Measurements from ENCODE around the gene PTH2R. TPM values are rescaled to one million over a fixed set of nuclear protein-coding genes. Genes with fewer than 3 reads are reported as not detected.
"Not testable (repeated sequence)": the region's sequence is repeated elsewhere in the genome, so short reads cannot be mapped to it uniquely, and the experiment has no call there.

Gene PTH2R
- total RNA-seq, 1 experiment from 2014 or later, result not detected

DNA sequence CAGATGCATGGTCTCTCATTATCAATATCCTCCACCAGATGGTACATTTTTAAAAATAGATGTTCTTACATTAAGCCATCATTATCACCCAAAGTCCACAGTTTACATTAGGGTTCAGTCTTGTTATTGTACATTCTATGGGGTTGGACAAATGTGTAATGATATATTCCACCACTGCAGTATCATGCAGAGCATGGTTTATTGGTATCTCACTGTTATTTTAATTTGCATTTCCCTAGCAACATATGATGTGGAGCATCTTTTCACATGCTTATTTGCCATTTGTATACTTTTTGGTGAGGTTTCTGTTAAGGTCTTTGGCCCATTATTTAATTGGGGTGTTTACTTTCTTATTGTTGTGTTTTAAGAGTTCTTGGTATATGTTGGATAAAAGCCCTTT lies 95.7 kb downstream of the PTH2R start:
- Histone ChIP-seq H3K27ac (ENCODE audit: low read depth, low read length, poor library complexity, severe bottlenecking) (no peak overlapping the region), H3K27me3 (replicated peaks; ENCODE audit: insufficient read depth, low read depth, low read length, poor library complexity) (peaks cover 12% of the 10 kb centered on the region), H3K4me1 (ENCODE audit: insufficient read depth, low read length, poor library complexity, severe bottlenecking) (no peaks in the 10 kb centered on the region), H3K9me3 (ENCODE audit: low read depth, low read length, poor library complexity, severe bottlenecking) (no peaks in the 10 kb centered on the region), H3K36me3 (ENCODE audit: insufficient read depth, low read length, poor library complexity, severe bottlenecking) (no peaks in the 10 kb centered on the region), H3K4me3 (ENCODE audit: low read depth, low read length, poor library complexity, severe bottlenecking) (no peak overlapping the region)
- intact Hi-C loops (cut with micrococcal nuclease; ENCODE audit: unreplicated experiment), result no loop called here
- POLR2A ChIA-PET (ENCODE audit: low non-redundant PET), result no interaction called here
- TF ChIP-seq EZH2 (IDR thresholded peaks at IDR 0.05; ENCODE audit: borderline replicate concordance, low read depth, low read length, poor library complexity, severe bottlenecking), result no peak
- TF ChIP-seq, protein P1, sequence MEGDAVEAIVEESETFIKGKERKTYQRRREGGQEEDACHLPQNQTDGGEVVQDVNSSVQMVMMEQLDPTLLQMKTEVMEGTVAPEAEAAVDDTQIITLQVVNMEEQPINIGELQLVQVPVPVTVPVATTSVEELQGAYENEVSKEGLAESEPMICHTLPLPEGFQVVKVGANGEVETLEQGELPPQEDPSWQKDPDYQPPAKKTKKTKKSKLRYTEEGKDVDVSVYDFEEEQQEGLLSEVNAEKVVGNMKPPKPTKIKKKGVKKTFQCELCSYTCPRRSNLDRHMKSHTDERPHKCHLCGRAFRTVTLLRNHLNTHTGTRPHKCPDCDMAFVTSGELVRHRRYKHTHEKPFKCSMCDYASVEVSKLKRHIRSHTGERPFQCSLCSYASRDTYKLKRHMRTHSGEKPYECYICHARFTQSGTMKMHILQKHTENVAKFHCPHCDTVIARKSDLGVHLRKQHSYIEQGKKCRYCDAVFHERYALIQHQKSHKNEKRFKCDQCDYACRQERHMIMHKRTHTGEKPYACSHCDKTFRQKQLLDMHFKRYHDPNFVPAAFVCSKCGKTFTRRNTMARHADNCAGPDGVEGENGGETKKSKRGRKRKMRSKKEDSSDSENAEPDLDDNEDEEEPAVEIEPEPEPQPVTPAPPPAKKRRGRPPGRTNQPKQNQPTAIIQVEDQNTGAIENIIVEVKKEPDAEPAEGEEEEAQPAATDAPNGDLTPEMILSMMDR (conservative IDR thresholded peaks at IDR 0.05; ENCODE audit: low read depth, low read length), result no peak
- BruUV-seq (replicated peaks), result no TSS peak
- CTCF ChIA-PET, result no interaction called here
- DNase-seq (ENCODE audit: low spot score), result no peak

DNA sequence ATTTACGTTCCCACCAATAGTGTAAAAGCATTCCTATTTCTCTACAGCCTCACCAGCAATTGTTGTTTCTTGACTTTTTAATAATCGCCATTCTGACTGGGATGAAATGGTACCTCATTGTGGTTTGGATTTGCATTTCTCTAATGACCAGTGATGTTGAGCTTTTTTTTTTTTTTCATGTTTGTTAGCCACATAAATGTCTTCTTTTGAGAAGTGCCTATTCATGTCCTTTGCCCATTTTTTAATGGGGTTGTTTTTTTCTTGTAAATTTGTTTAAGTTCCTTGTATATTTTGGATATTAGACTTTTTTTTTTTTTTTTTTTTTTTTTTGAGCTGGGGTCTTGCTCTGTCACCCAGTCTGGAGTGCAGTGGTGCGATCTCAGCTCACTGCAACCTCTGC lies 98.8 kb downstream of the PTH2R start:
- POLR2A ChIA-PET (ENCODE audit: low non-redundant PET); H3K36me3 ChIP-seq (ENCODE audit: insufficient read depth, low read length, poor library complexity, severe bottlenecking); intact Hi-C loops (cut with micrococcal nuclease; ENCODE audit: unreplicated experiment); H3K27me3 ChIP-seq (replicated peaks; ENCODE audit: insufficient read depth, low read depth, low read length, poor library complexity); H3K9me3 ChIP-seq (ENCODE audit: low read depth, low read length, poor library complexity, severe bottlenecking); DNase-seq (ENCODE audit: low spot score); H3K4me3 ChIP-seq (ENCODE audit: low read depth, low read length, poor library complexity, severe bottlenecking); CTCF ChIA-PET; BruUV-seq (replicated peaks); H3K4me1 ChIP-seq (ENCODE audit: insufficient read depth, low read length, poor library complexity, severe bottlenecking); H3K27ac ChIP-seq (ENCODE audit: low read depth, low read length, poor library complexity, severe bottlenecking): not testable (repeated sequence)

DNA sequence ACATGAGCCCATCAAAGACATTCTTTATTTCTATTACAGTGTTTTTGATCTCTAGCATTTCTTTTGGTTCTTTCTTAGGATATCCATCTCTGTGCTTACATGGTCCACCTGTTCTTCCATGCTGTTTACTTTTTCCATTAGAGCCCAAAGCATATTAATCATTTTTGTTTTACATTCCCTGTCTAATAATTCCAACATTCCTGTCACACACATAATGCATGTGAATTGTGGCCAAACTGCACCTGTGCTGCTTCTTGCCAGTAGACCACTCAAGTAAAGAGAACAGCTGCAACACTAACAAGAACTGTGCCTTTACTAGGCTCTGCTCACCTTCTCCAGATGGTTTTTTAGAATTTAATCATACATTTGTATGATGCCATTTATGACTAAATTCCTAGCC lies 103.0 kb downstream of the PTH2R start:
- no peak for TF ChIP-seq EZH2 (IDR thresholded peaks at IDR 0.05; ENCODE audit: borderline replicate concordance, low read depth, low read length, poor library complexity, severe bottlenecking)
- TF ChIP-seq, protein P1 (conservative IDR thresholded peaks at IDR 0.05; ENCODE audit: low read depth, low read length), result no peak
- no TSS peak for BruUV-seq (replicated peaks)
- CTCF ChIA-PET, result no interaction called here
- no peaks in the 10 kb centered on the region for H3K9me3 ChIP-seq (ENCODE audit: low read depth, low read length, poor library complexity, severe bottlenecking)
- no peaks in the 10 kb centered on the region for H3K4me1 ChIP-seq (ENCODE audit: insufficient read depth, low read length, poor library complexity, severe bottlenecking)
- no peaks in the 10 kb centered on the region for H3K36me3 ChIP-seq (ENCODE audit: insufficient read depth, low read length, poor library complexity, severe bottlenecking)
- no peak overlapping the region for H3K4me3 ChIP-seq (ENCODE audit: low read depth, low read length, poor library complexity, severe bottlenecking)
- H3K27me3 ChIP-seq (replicated peaks; ENCODE audit: insufficient read depth, low read depth, low read length, poor library complexity), result no peaks in the 10 kb centered on the region
- POLR2A ChIA-PET (ENCODE audit: low non-redundant PET), result no interaction called here
- no peak for DNase-seq (ENCODE audit: low spot score)
- intact Hi-C loops (cut with micrococcal nuclease; ENCODE audit: unreplicated experiment), result no loop called here
- H3K27ac ChIP-seq (ENCODE audit: low read depth, low read length, poor library complexity, severe bottlenecking), result no peak overlapping the region

DNA sequence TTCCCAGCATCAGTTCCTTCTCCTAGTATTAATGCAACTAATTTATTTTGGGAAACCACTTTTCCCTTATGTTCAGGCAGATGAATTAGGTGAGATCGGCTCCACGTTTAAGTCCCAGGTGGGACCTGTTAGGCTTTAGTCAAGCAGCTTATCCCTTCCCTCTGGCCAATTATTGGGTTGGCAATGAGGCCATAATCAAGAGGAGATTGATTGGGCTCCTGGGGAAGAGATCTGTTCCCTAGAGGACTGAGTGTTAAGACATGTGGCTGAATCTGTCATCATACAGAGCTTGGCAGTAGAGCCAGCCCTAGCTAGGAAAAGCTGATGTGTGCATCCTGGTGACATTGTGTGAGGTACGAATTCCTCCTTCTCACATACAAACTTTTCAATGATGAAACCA lies 104.4 kb downstream of the PTH2R start:
- H3K27ac ChIP-seq (ENCODE audit: low read depth, low read length, poor library complexity, severe bottlenecking), result no peak overlapping the region
- H3K27me3 ChIP-seq (replicated peaks; ENCODE audit: insufficient read depth, low read depth, low read length, poor library complexity), result no peaks in the 10 kb centered on the region
- BruUV-seq (replicated peaks), result no TSS peak
- TF ChIP-seq, protein P1 (conservative IDR thresholded peaks at IDR 0.05; ENCODE audit: low read depth, low read length), result no peak
- no peak for TF ChIP-seq EZH2 (IDR thresholded peaks at IDR 0.05; ENCODE audit: borderline replicate concordance, low read depth, low read length, poor library complexity, severe bottlenecking)
- DNase-seq (ENCODE audit: low spot score), result no peak
- intact Hi-C loops (cut with micrococcal nuclease; ENCODE audit: unreplicated experiment), result no loop called here
- no peaks in the 10 kb centered on the region for H3K36me3 ChIP-seq (ENCODE audit: insufficient read depth, low read length, poor library complexity, severe bottlenecking)
- H3K4me1 ChIP-seq (ENCODE audit: insufficient read depth, low read length, poor library complexity, severe bottlenecking), result no peaks in the 10 kb centered on the region
- CTCF ChIA-PET, result no interaction called here
- H3K9me3 ChIP-seq (ENCODE audit: low read depth, low read length, poor library complexity, severe bottlenecking), result no peaks in the 10 kb centered on the region
- POLR2A ChIA-PET (ENCODE audit: low non-redundant PET), result no interaction called here
- H3K4me3 ChIP-seq (ENCODE audit: low read depth, low read length, poor library complexity, severe bottlenecking), result no peak overlapping the region
